Transverse colon (tissue), 4 donors: ENCODE results near the gene RUNX1. TPM values are rescaled to one million over a fixed set of nuclear protein-coding genes. Genes with fewer than 3 reads are reported as not detected.

Experiments
- DNase-seq: peaks from one replicate; pipeline ENCODE4 v3.0.0-alpha.2; 2019
- H3K27ac ChIP-seq, 4 donors: fragments of 200-600 bp; sonication (generic); 2 replicates each; pipeline ENCODE4 v1.5.1; 2016 to 2018; ENCODE audit warnings: inconsistent platforms in 4 of 4
- H3K27me3 ChIP-seq: fragments of 200-600 bp; sonication (generic); 2 replicates; pipeline ENCODE4 v1.5.1; 2017; ENCODE audit warnings: inconsistent platforms
- H3K36me3 ChIP-seq, 4 donors: fragments of 200-600 bp; sonication (generic); 2 replicates each; pipeline ENCODE4 v1.5.1; 2017 to 2019; ENCODE audit warnings: inconsistent platforms in 4 of 4
- H3K4me1 ChIP-seq, 4 donors: fragments of 200-600 bp; sonication (generic); 2 replicates each; pipeline ENCODE4 v1.5.1; 2017 to 2020; ENCODE audit warnings: inconsistent platforms in 4 of 4
- H3K4me3 ChIP-seq, 4 donors: fragments of 200-600 bp; sonication (generic); 1 replicate in 1 of 4; 2 replicates in 3 of 4; pipeline versions ENCODE4 v1.5.1 to v1.6.1; 2017 to 2019; ENCODE audit warnings: inconsistent platforms in 4 of 4
- H3K9me3 ChIP-seq, 2 donors: fragments of 200-600 bp; sonication (generic); 2 replicates each; pipeline ENCODE4 v1.5.1; 2017 to 2019; ENCODE audit warnings: inconsistent platforms in 2 of 2
- CTCF ChIP-seq, 5 experiments: fragments of 200-600 bp in 3 of 5; fragments of 450-650 bp in 2 of 5; sonication (generic) in 3 of 5; IDR thresholded peaks; 1 replicate in 2 of 5; 2 replicates in 3 of 5; pipeline ENCODE4 v1.5.1; 2016 to 2017; ENCODE audit warnings: antibody characterized with exemption in 5 of 5, inconsistent platforms in 3 of 5, mild to moderate bottlenecking in 2 of 5, moderate library complexity in 1 of 5
- EP300 ChIP-seq: sonication (generic); formaldehyde crosslinking; IDR thresholded peaks from one replicate; pipeline ENCODE4 v1.6.1; 2017; ENCODE audit warnings: antibody characterized with exemption, low read depth
- POLR2A ChIP-seq: fragments of 450-650 bp; IDR thresholded peaks from one replicate; pipeline ENCODE4 v1.6.1; 2016; ENCODE audit warnings: antibody characterized with exemption, mild to moderate bottlenecking, moderate library complexity
- POLR2AphosphoS5 ChIP-seq, 3 donors: sonication (generic); formaldehyde crosslinking; IDR thresholded peaks; one replicate each; pipeline ENCODE4 v1.6.1; 2016; ENCODE audit warnings: antibody characterized with exemption in 3 of 3
- WGBS, 2 donors: methylation state at CpG; one replicate each; pipeline ENCODE4 v1.1.5; 2018; ENCODE audit warnings: low coverage in 1 of 2; 5-methylcytosine and 5-hydroxymethylcytosine counted together
- in situ Hi-C, 4 donors: fragments of 200-750 bp; cut with MboI; loops; one replicate each; pipeline versions ENCODE4 v1.15.0 to v1.15.1; 2017; ENCODE audit warnings: low sequenced_read_pairs in 3 of 4, low pct_ligation_motif_present in 1 of 4, low pct_unique_long_range_greater_than_20kb in 1 of 4
- intact Hi-C: fragments of 100-400 bp; cut with DNase I; formaldehyde crosslinking; loops from one replicate; pipeline ENCODE4 v1.15.1; 2023; ENCODE audit warnings: low total_unique reads
- total RNA-seq, 4 donors: library from RNA; depleted of rRNA; stranded (reverse); fragments of >200 nt; gene quantifications; one replicate each; pipeline ENCODE4 v1.1.0, GENCODE V29; 2016

The RUNX1 gene
- total RNA-seq, 4 donors from 2014 or later = 8.3 to 60.1 (median 34.7) TPM

- Histone ChIP-seq H3K9me3 (no peaks in the 10 kb centered on the region), H3K27ac (peak overlapping the region; percentile 70 to 77 (median 71)), H3K36me3 (no peaks in the 10 kb centered on the region), H3K4me1 (peaks cover 19 to 58% (median 40%) of the 10 kb centered on the region in 4 donors), H3K27me3 (no peaks in the 10 kb centered on the region), H3K4me3 (no peak overlapping the region)
- TF ChIP-seq POLR2AphosphoS5 (IDR thresholded peaks at IDR 0.05) (no peak), CTCF (IDR thresholded peaks at IDR 0.05) (no peak), POLR2A (no peak), EP300 (no peak)
- WGBS, 2 donors = 93% methylated on average over 3 of the region's 3 CpGs; no CpG with 5 or more reads in 1 of the 2 donors
- intact Hi-C loops = no loop called here
- DNase-seq = no peak
- in situ Hi-C loops = no loop called here
Measured at GRCh38 chr21:35021546-35021945, 27.6 kb downstream of the RUNX1 start.

- Histone ChIP-seq H3K36me3 (no peaks in the 10 kb centered on the region), H3K27me3 (no peaks in the 10 kb centered on the region), H3K4me3 (no peak overlapping the region), H3K27ac (peak overlapping the region; percentile 70 to 77 (median 71)), H3K9me3 (no peaks in the 10 kb centered on the region), H3K4me1 (peaks cover 19 to 59% (median 38%) of the 10 kb centered on the region in 4 donors)
- TF ChIP-seq CTCF (IDR thresholded peaks at IDR 0.05) = no peak
- no peak for TF ChIP-seq EP300
- TF ChIP-seq POLR2AphosphoS5 (IDR thresholded peaks at IDR 0.05) = no peak
- TF ChIP-seq POLR2A = no peak
- intact Hi-C loops = no loop called here
- in situ Hi-C loops = no loop called here
- no peak for DNase-seq
- WGBS, 2 donors = 85 to 100% methylated on average over 1 of the region's 1 CpG
Measured at GRCh38 chr21:35020902-35021301, 28.2 kb downstream of the RUNX1 start.

GRCh38 chr21:35020436-35020835, 28.7 kb downstream of the RUNX1 start:
- H3K4me1 ChIP-seq = peaks cover 19 to 60% (median 38%) of the 10 kb centered on the region in 4 donors
- H3K4me3 ChIP-seq = no peak overlapping the region
- intact Hi-C loops = no loop called here
- no peaks in the 10 kb centered on the region for H3K27me3 ChIP-seq
- no peaks in the 10 kb centered on the region for H3K9me3 ChIP-seq
- WGBS, 2 donors = 24 to 54% methylated on average over 3 to 4 of the region's 4 CpGs
- DNase-seq = no peak
- in situ Hi-C loops = no loop called here
- no peaks in the 10 kb centered on the region for H3K36me3 ChIP-seq
- H3K27ac ChIP-seq = peak overlapping the region; percentile 70 to 77 (median 71)
- TF ChIP-seq EP300 (no peak), POLR2AphosphoS5 (IDR thresholded peaks at IDR 0.05) (no peak)

GRCh38 chr21:35019631-35020032, 29.5 kb downstream of the RUNX1 start:
- 61 to 75% methylated on average over 3 to 9 of the region's 9 CpGs for WGBS, 2 donors
- no peaks in the 10 kb centered on the region for H3K9me3 ChIP-seq
- H3K27ac ChIP-seq = peak overlapping the region; percentile 70 to 77 (median 71)
- no peak for TF ChIP-seq CTCF (IDR thresholded peaks at IDR 0.05)
- no peak for TF ChIP-seq POLR2A
- TF ChIP-seq EP300 = no peak
- TF ChIP-seq POLR2AphosphoS5 (IDR thresholded peaks at IDR 0.05) = peak in 2 of 3 donors; percentile 62
- DNase-seq = peak; percentile 76
- intact Hi-C loops = no loop called here
- no peak overlapping the region for H3K4me3 ChIP-seq
- in situ Hi-C loops = no loop called here
- no peaks in the 10 kb centered on the region for H3K36me3 ChIP-seq
- no peaks in the 10 kb centered on the region for H3K27me3 ChIP-seq
- H3K4me1 ChIP-seq = peaks cover 19 to 60% (median 38%) of the 10 kb centered on the region in 4 donors

- H3K27me3 ChIP-seq = no peaks in the 10 kb centered on the region
- H3K4me3 ChIP-seq = no peak overlapping the region
- intact Hi-C loops = no loop called here
- in situ Hi-C loops = no loop called here
- no peak for DNase-seq
- WGBS, 2 donors = 93 to 100% methylated on average over 1 to 6 of the region's 6 CpGs
- no peaks in the 10 kb centered on the region for H3K9me3 ChIP-seq
- peaks cover 19 to 47% (median 30%) of the 10 kb centered on the region in 4 donors for H3K4me1 ChIP-seq
- H3K27ac ChIP-seq = no peak overlapping the region
- no peaks in the 10 kb centered on the region for H3K36me3 ChIP-seq
- no peak for TF ChIP-seq POLR2AphosphoS5 (IDR thresholded peaks at IDR 0.05)
- TF ChIP-seq POLR2A = no peak
- no peak for TF ChIP-seq CTCF (IDR thresholded peaks at IDR 0.05)
- TF ChIP-seq EP300 = no peak
Measured at GRCh38 chr21:35017256-35017655, 31.8 kb downstream of the RUNX1 start.
